Measurements from ENCODE around the gene PROM1.

The PROM1 gene

DNA sequence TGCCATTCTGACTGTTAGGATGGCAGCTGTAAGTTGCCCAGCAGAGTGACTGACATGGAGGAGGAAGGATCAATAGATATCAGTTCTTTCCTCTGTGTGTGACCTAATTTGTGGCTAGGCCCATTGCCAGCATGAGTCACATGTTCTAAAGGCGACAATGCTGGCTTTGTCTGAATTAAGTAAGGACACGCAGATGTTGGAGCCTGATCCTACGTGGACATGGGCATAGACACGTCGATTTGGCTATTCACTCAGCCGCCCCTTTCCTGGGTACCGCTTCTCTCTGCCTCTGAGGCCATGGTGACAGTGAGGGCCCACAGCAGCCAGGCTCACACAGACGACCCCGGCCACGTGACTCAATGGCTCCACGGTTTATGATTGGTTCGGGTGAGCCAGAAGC lies 16.3 kb downstream of the PROM1 start:
- in situ Hi-C loops (cut with MboI; ENCODE audit: low sequenced_read_pairs) = no loop called here

DNA sequence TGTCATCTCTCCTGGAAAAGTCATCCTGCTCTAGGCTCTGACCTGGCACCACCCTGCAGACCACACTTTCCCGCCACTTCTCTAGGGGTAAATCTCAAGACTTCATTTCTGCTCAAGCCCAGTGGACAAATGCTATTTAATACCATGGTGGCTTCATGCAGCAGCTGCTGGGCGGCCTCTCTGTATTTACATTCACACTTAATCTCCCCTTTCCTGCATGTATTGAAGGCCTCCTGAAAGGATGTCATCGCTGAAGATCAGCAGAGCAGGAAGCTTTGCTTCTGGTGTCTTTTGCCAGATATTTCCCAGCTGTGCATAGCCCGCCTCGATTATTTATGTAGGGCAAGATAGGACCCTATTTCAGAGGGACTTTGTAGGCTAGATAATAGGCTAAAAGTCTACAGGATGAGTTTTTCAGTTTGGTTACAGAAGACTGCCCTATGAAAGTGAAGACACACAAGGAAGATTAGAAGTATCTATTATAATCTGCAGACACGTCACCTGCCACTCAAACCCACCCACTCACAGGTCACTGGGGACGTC lies 17.2 kb downstream of the PROM1 start:
- in situ Hi-C loops (cut with MboI; ENCODE audit: low sequenced_read_pairs) = no loop called here

DNA sequence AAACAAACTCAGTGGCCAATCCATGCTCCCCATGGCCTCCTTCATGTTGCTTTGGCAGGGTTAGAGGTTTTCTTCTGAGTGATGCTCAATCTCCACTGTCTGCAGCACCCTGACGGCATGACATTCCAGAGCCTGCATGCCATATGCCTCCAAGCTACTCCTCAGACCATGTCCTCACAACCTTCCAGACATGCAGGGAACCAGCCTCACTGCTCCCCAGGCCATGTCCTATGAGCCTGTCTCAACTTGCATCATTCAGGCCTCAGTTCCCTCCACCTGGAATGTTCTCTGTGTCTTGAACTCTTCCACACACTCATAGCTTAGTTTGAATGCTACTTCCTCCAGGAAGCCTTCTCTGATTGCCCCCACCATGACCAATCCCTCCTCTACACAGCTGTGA lies 18.8 kb downstream of the PROM1 start:
- in situ Hi-C loops (cut with MboI; ENCODE audit: low sequenced_read_pairs) = no loop called here

DNA sequence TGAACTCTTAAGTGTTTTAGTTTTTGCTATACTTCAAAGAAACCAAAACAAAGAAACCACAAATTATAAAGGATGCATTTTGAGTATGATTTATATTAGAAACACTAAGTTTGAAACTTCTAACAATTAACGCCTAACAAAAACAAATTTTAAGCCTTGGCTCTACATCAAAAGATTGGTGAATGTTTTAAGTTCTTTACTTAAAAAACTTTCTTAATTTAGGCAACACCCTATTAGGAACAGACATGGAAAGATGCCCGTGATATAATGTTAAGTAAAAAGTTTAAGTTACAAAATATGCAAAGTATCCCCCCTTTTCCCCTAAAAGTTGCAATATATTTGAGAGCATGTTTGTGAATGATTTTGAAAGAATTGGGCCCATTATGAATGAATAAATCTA lies 21.2 kb downstream of the PROM1 start:
- in situ Hi-C loops (cut with MboI; ENCODE audit: low sequenced_read_pairs) = no loop called here

DNA sequence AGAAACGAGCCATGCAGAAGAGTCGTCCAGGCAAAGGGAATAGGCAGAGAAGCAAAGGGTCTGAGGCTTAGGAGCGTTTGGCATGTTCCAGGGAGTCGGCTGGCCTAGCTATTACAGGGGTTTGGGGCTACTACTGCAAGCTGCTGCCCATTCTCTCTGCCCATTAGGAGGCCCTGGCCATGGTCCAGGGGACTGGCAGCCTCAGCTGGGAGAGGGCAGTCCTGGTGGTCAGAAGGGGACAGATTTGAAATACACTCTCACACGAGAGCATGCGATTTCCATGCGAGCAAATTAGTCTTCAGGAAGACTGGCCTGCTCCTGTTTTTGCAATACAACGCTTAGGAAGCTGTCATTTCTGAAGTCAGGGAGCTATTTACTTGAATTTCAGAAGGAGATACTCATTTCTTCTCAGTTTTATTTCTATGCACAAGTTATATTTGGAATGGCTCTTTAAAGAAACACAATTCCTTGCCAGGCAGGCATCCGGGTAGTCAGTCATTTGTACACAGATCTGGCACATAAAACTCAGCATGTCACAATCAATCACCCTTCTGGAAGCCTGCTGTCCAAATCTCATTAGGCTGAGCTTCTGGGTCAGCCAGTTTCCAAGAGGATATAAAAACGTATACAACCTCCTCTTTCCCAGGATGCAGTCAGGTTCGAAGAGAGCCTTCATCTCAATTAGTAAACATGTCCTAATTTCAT lies 27.0 kb downstream of the PROM1 start:
- in situ Hi-C loops (cut with MboI; ENCODE audit: low sequenced_read_pairs) = no loop called here

DNA sequence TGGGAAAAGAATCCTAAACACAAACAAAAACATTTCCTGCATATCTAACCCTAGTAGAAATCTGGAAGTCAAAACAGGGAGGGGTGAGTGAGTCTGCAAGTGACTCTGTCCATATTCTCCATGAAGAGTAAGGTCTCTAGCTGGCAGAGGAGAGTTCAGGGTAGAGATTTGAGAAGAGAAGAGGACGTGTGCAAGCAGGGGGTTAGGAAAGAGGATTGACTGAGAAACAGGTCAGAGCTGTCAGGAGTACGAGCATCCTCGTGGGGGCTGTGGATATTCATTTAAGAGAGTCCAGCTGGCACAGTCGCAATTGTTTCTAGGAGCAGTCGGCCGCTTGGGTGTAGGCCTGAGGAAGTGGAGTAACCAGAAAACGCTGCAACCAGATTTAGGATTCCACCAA lies 27.9 kb downstream of the PROM1 start:
- in situ Hi-C loops (cut with MboI; ENCODE audit: low sequenced_read_pairs) = no loop called here

DNA sequence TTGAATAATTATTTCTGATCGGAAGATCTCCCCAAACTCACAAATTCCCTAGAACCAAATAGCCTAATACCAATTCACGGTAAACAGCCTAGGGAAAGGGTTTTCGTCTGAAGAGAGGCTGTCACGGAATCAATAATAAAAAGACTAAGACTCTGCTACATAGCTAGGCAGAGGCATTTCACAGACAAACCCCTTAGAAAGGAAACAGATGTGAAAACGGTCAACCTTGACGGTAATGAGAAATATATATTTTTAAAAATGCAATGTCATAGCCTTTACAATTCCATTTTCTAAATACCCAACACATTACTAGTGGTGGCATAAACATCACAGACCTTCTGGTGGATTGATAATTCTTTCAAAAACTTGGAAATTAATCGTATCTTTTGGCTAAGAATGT lies 28.4 kb downstream of the PROM1 start:
- in situ Hi-C loops (cut with MboI; ENCODE audit: low sequenced_read_pairs) = no loop called here

DNA sequence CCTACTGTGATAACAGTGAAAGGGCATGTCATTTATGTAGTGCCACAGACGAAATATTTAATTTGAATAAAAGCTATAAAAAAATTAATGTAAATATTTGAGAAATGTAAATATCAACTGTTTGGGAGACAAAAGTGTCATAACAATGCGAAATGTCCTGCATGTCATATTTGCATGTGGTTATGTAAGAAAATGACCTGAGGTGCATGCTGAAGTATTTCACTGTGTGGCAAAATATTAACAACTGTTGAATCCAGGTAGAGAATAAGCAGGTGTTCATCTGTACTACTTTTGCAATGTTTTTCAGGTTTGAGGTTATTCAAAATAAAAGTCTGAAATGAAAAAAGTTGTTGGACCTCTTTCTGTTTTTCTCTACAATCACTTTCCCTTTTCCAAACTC lies 30.9 kb downstream of the PROM1 start:
- in situ Hi-C loops (cut with MboI; ENCODE audit: low sequenced_read_pairs) = no loop called here

DNA sequence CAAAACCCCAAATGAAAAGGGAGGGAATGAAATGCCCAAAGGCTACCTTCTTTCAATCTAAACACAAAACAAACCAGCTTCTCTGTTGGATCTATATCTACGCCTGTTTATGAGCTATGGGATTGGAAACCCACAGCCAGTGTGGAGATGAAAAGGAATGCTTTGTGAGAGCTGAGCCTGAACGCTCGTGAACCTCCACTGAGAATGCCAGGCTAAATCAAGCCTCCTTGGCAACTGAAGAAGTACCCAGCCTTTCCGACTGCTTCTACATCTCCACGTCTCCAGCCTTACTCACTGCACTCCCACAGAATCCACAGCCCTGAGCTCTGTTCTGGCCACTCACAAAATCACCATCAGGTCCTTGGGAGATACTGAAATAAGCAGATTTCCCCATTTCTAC lies 31.8 kb downstream of the PROM1 start:
- in situ Hi-C loops (cut with MboI; ENCODE audit: low sequenced_read_pairs) = no loop called here

DNA sequence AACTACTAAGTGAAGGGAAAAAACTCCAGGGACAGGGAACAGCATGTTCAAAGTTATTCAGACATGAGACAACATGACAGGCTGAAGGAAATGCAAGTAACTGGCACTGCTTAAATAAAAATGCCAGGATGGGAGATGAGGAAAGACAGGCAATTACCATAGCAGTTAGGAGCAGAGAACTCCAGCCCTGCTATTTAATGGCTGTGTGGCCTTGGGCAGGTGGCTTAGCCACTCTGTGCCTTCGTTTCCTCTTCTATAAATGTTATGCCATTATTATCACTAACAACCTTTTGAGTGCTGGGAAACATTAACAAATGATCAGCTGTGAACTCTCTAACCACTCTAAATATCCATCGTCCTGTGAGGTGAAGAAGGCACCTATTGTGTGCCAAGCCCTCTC lies 32.7 kb downstream of the PROM1 start:
- in situ Hi-C loops (cut with MboI; ENCODE audit: low sequenced_read_pairs) = no loop called here

DNA sequence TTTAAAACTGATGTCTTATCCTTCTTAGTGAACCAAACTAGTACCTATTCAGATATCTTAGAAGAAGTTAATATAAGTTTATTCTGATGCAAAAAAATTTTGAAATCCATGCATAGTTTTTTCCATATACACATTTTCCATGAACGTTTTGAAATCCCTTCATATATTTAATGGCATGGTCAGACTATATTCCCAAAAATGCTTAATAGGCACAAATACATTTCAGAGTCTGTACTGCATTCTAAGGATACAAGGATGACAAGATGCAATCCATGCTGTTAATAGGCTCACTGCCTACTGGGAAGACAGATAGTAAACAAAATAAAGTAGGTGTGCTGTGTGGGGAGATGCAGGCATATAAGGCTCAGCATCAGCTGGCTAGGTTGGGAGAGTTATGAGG lies 33.2 kb downstream of the PROM1 start:
- in situ Hi-C loops (cut with MboI; ENCODE audit: low sequenced_read_pairs) = no loop called here

DNA sequence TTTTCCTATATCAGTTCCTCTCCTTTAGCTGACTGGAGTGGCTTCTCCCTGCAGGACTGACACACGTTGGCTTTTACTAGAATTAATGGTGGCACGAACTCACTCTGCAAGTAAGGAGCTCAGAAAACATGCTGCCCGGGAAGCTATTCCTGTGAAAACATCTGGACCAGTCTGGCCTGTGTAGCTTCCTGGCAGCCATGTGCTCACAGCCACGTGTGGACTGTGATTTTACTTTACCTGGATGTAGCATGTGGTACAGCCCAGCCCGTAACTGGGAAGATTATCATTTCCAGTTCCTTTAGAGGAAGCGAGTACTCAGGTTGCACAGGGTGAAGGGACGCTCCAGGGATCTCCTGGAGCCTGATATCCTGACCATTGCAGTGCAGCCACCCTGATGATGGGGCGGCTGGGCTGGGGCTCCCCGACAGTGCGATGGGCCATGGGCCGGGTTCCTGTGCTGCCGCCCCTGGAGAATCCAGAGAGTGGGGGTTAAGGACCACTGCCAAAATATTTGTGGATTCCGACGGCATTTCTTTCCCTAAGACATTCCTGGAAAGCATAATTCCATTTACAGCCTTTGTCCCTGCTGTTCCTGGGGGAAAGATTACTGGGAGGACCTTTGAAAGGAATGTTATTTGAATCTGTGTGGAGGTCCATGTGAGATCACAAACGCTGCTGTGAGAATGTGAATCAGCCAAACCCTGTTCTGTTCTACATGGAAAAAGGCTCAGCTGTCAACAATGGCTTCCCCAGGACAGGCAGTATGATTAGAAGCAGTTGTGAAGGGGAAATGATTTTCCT lies 35.0 kb downstream of the PROM1 start:
- in situ Hi-C loops (cut with MboI; ENCODE audit: low sequenced_read_pairs) = no loop called here

DNA sequence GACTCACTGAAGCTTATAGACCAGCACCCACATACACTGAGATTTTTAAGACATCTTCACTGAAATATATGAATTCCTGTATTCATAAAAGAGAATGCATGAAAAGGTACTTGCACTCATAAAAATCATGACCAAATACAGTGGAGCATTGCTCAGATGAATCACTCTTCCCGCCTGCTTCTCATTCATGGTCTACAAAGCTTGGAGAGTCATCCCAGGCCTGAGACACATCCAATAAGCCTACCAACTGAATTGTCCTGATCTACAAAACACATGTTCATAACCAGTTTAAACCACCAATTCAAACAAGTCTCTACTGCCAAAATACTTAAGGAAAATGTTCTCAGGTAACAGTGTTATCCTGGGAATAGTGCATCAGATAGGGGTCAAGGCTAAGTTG lies 38.1 kb downstream of the PROM1 start:
- in situ Hi-C loops (cut with MboI; ENCODE audit: low sequenced_read_pairs) = no loop called here

DNA sequence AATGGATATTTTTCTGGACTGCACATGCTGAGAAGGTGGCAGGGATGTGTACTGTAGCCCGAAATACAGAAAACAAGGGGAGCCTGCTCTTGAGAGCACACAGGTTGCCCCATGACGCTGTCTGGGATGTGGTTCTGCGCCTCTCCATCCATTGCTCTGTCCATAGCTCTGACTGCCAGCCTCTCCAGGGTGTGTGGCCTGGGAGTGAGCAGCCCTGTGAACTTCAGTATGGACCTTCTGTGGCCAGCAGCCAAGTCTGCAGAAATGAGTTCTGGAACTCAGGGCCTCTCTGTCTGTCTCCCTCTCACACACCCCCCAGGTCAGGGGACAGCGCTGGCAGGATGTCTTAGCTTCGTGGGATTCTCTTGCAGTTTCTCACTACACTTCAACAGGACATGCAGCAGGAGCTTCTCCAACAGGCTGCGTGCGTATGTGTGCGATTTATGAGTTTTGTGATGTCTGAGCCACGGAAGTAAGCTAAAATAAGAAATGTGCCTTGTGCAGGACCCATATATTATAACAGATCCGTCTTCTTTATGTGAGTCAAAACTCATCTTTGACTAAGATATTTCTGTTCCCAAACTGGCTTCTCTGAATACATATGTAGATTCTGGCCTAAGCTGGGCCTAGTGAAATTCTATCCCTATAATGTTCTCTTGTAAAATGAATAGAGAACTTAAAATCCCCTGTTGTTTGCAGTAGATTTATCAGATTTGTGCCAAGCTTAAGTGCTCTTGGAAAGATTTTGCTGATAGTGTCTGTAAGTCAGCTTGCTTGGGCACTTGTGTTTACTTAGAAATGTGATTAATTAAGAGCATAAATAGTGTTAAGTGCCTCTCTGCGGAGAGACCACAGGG lies 40.0 kb downstream of the PROM1 start:
- in situ Hi-C loops (cut with MboI; ENCODE audit: low sequenced_read_pairs) = no loop called here

DNA sequence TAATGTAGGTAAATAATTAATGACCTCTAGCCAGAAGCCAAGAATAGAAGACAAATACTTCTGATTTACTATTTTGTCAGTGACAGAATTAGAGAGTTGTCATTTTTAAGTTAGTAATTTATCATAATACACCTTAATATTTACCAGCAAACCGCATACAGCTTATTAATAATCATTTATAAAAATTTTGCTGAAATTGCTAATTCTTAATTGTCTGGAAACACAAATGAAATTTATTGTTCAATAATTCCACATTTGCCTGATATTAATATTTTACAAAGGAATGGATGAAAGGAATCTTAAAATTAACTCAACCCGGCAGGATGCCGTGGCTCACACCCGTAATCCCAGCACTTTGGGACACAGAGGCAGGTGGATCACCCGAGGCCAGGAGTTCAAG lies 44.7 kb downstream of the PROM1 start:
- in situ Hi-C loops (cut with MboI; ENCODE audit: low sequenced_read_pairs) = loop anchor here (10.0 kb wide), 1 partner anchor 216 kb away; no protein-coding TSS in a partner anchor

DNA sequence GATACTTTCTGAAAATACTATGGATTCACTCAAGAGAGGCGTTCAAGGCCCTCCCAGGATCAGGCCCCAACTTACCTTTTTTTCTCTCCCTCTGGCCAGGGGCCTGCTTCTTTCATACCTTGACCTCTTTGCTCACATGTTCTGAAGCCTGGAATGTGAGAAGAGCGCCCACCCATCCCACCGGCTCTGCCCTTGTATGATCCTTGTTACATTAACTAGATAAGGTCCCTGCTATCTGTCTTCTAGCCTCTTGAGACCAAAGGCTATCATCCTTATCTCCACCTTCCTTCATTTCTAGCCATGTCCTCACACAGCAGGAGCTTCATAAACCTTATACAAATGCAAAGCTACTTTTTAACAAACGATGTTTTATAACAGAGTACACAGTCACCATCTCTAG lies 45.9 kb downstream of the PROM1 start:
- in situ Hi-C loops (cut with MboI; ENCODE audit: low sequenced_read_pairs) = loop anchor here (10.0 kb wide), 1 partner anchor 217 kb away; no protein-coding TSS in a partner anchor

DNA sequence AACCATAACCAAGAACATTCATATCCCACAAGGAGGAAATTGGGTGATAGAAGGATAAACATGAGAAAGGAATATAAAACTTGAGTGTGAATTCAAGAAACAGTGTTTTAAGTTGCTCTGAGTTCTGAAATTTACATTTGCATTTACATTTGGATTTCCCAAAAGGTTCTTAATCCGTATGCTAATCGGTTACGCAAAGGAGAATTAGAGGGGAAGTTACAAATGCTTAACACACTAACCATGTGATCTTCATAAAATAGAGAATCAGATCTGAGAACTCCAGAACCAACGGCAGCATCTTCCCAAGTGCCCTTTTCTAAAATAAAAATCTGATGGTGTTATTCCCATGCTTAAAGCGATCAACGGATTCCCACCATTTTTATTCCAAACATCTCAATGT lies 48.0 kb downstream of the PROM1 start:
- in situ Hi-C loops (cut with MboI; ENCODE audit: low sequenced_read_pairs) = loop anchor here (10.0 kb wide), 1 partner anchor 219 kb away; no protein-coding TSS in a partner anchor

DNA sequence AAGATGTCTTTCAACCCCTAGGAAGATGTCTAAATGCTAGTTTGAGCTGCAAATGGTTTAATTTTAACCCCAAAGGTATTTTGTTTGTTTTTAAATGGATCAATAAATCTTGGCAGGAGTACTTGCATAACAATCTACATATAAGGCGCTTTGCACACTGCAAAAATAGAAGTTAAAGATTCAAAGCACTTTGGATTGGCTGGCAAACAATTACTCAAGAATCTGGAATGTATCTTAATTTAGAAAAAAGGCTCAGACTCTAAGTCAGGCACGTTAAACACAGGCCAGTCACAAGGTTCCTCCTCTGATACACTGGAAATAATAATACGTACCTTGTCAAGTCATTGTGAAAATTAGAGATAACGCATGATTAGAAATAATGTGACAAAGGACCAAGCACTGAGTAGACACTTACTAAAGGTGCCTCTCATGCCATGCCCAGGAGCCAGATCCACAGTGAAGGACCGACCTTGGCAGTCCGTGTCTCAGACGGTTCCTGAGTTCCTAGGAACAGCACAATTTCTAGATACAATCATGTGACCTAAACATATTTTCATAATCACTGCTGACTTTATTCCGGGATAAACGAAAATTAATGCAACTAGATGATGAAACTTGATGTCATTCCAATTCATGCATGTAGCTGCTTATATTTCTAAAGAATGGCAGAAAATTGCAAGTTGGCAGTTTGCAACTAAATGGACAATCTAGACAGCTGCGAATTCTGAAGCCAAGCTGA lies 49.6 kb downstream of the PROM1 start:
- in situ Hi-C loops (cut with MboI; ENCODE audit: low sequenced_read_pairs) = loop anchor here (10.0 kb wide), 1 partner anchor 221 kb away; no protein-coding TSS in a partner anchor

DNA sequence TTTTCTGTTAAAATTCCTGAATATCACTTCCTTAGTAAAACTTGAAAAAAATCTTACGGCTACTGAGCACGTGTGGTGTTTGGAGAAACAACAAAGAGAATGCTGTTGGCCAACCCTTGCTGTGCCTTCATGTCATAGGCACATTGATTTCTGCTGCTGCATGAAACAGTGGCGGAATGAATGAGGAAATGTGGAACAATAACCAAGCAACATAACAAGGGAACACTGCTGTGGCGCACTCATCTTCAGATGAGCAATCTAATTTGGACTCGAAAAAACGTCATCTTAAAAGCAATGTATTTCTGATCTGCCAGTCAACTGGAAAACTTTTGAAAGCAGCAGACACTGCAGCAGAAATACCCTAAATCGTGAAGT lies 51.4 kb downstream of the PROM1 start:
- in situ Hi-C loops (cut with MboI; ENCODE audit: low sequenced_read_pairs) = loop anchor here (10.0 kb wide), 1 partner anchor 222 kb away; no protein-coding TSS in a partner anchor

Data from HL-60/S4 treated with retinoic acid at 250 ng/mL for 4 days and 3 days (cell line).